Measurements from ENCODE around the gene PILRA. TPM values are rescaled to one million over a fixed set of nuclear protein-coding genes. Genes with fewer than 3 reads are reported as not detected.

PILRA gene
- total RNA-seq, 1 experiment from 2014 or later = 1.8 TPM

DNA sequence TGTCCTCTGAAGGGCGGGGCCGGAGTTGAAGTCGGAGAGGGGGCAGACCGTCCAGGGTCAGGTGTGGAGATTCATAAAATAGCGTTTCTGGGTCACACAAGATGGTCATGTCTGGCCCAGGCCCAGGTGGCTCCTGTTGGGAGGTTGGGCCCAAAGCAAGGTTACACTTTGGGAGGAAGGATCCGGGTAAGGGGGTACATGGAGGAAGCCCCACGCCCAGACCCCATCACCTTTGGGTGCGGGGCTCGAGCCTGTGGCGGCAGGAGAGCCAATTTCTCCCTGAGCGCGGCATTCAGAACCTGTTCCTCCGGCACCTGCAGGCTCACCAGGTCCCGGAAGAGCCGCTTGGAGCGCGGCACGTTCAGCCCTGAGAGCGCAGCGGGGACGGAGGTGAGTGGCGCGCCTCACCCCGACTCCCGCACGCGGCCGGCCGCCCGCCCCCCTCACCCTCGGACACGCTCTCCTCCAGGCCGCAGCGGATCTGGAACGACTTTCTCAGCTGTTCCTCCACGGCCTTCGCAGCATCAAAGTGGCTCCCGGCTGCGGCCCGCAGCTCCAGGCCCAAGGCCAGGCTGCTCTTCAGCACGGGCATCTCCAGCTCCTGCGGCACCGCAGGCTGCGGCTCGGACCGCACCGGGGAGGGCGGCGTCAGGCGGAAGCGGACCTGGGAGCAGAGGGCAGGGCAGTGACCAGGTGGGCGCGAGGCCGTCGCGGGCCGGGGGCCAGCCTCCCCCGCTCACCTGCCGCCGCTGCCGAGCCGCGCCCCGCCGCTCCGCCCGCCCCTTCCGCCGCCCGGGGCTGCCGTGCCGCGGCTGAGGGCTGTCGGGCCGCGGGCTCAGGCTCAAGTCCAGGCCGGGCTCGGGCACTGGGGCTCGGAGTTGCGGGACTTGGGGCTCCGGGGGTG lies 62.4 kb downstream of the PILRA start (continued):
- TF ChIP-seq, protein P1, sequence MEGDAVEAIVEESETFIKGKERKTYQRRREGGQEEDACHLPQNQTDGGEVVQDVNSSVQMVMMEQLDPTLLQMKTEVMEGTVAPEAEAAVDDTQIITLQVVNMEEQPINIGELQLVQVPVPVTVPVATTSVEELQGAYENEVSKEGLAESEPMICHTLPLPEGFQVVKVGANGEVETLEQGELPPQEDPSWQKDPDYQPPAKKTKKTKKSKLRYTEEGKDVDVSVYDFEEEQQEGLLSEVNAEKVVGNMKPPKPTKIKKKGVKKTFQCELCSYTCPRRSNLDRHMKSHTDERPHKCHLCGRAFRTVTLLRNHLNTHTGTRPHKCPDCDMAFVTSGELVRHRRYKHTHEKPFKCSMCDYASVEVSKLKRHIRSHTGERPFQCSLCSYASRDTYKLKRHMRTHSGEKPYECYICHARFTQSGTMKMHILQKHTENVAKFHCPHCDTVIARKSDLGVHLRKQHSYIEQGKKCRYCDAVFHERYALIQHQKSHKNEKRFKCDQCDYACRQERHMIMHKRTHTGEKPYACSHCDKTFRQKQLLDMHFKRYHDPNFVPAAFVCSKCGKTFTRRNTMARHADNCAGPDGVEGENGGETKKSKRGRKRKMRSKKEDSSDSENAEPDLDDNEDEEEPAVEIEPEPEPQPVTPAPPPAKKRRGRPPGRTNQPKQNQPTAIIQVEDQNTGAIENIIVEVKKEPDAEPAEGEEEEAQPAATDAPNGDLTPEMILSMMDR (IDR thresholded peaks at IDR 0.05) = no peak
- TF ChIP-seq SP1 (CRISPR knock-in tag; conservative IDR thresholded peaks at IDR 0.05) (no peak), NR2C2 (CRISPR knock-in tag; IDR thresholded peaks at IDR 0.05) (0 out of 2 replicates have a peak, but pooled peaks have one; percentile 20), TEAD1 (CRISPR knock-in tag; IDR thresholded peaks at IDR 0.05) (no peak; the same call in 1 of the 2 replicates), ZNF317 (CRISPR knock-in tag; IDR thresholded peaks at IDR 0.05; ENCODE audit: borderline replicate concordance, low read depth) (no peak)
- TF ChIP-seq, protein P2, sequence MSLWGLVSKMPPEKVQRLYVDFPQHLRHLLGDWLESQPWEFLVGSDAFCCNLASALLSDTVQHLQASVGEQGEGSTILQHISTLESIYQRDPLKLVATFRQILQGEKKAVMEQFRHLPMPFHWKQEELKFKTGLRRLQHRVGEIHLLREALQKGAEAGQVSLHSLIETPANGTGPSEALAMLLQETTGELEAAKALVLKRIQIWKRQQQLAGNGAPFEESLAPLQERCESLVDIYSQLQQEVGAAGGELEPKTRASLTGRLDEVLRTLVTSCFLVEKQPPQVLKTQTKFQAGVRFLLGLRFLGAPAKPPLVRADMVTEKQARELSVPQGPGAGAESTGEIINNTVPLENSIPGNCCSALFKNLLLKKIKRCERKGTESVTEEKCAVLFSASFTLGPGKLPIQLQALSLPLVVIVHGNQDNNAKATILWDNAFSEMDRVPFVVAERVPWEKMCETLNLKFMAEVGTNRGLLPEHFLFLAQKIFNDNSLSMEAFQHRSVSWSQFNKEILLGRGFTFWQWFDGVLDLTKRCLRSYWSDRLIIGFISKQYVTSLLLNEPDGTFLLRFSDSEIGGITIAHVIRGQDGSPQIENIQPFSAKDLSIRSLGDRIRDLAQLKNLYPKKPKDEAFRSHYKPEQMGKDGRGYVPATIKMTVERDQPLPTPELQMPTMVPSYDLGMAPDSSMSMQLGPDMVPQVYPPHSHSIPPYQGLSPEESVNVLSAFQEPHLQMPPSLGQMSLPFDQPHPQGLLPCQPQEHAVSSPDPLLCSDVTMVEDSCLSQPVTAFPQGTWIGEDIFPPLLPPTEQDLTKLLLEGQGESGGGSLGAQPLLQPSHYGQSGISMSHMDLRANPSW (CRISPR knock-in tag; conservative IDR thresholded peaks at IDR 0.05; ENCODE audit: low read depth) = no peak
- TF ChIP-seq, protein P3, sequence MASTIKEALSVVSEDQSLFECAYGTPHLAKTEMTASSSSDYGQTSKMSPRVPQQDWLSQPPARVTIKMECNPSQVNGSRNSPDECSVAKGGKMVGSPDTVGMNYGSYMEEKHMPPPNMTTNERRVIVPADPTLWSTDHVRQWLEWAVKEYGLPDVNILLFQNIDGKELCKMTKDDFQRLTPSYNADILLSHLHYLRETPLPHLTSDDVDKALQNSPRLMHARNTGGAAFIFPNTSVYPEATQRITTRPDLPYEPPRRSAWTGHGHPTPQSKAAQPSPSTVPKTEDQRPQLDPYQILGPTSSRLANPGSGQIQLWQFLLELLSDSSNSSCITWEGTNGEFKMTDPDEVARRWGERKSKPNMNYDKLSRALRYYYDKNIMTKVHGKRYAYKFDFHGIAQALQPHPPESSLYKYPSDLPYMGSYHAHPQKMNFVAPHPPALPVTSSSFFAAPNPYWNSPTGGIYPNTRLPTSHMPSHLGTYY (CRISPR knock-in tag; IDR thresholded peaks at IDR 0.05) = no peak

DNA sequence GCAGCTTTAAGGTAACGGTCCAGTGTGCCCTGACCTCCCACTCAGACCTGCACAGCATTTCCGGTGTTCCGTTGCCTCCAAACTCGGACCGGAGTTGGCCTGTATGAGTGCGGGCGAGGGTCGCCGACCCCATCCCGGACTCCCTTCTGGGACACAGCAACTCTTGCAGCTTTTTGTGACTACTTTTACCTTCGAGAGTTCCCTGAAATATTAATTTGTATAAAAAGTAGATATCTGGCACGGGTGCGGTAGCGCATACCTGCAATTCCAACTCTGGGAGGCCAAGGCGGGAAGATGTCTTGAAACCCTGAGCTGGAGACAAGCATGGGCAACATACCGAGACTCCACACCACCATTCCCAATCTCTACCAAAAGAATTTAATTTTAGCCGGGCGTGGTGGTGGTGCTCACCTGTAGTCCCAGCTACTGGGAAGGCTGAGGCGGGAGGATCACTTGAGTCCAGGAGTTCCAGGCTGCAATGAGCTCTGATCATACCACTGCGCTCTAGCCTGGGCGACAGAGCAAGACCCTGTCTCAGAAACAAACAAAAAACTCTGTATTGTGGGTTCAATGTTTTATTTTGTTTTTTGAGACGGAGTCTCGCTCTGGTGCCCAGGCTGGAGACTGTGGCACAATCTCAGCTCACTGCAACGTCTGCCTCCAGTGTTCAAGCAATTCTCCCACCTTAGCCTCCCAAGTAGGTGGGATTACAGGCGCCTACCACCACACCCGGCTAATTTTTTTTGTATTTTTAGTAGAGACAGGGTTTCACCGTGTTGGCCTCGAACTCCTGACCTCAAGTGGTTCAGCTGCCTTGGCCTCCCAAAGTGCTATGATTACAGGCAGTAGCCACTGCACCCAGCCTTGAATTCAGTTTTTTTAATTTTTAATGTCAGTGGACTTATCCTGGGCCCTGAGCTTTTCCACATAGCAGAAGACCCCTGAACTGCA lies 64.1 kb downstream of the PILRA start:
- H3K4me3 Mint-ChIP-seq = peak overlapping the region; percentile 87
- H3K27ac Mint-ChIP-seq = no peak overlapping the region; the same call in 1 of the 2 replicates
- H3K36me3 Mint-ChIP-seq = peaks cover 25% of the 10 kb centered on the region
- CTCF ChIA-PET = interaction anchor here (0.6 to 2.1 kb wide), 10 partner anchors 13 to 426 kb away, joined by 3 to 16 read pairs (median 4); partner anchors contain the start of gene FBXO24
- POLR2A ChIA-PET = interaction anchor here (0.6 to 3.7 kb wide), 5 partner anchors 8 to 417 kb away, joined by 3 to 13 read pairs (median 5); partner anchors contain the start of gene ZCWPW1
- H3K4me1 Mint-ChIP-seq = peaks cover 23% of the 10 kb centered on the region
- no peak for ATAC-seq
- H3K27me3 Mint-ChIP-seq (ENCODE audit: low read depth) = no peaks in the 10 kb centered on the region
- no peak for DNase-seq (ENCODE audit: low spot score)
- no peaks in the 10 kb centered on the region for H3K9me3 Mint-ChIP-seq
- TF ChIP-seq ZNF138 (CRISPR knock-in tag; conservative IDR thresholded peaks at IDR 0.05) = no peak
- TF ChIP-seq, protein P2 (CRISPR knock-in tag; conservative IDR thresholded peaks at IDR 0.05; ENCODE audit: low read depth) = no peak
- no peak for TF ChIP-seq KAT7 (CRISPR knock-in tag; IDR thresholded peaks at IDR 0.05; ENCODE audit: borderline replicate concordance)
- no peak for TF ChIP-seq NR1H2 (CRISPR knock-in tag; IDR thresholded peaks at IDR 0.05)
- no peak for TF ChIP-seq NFE2L1 (CRISPR knock-in tag; IDR thresholded peaks at IDR 0.05)
- TF ChIP-seq, protein P4, sequence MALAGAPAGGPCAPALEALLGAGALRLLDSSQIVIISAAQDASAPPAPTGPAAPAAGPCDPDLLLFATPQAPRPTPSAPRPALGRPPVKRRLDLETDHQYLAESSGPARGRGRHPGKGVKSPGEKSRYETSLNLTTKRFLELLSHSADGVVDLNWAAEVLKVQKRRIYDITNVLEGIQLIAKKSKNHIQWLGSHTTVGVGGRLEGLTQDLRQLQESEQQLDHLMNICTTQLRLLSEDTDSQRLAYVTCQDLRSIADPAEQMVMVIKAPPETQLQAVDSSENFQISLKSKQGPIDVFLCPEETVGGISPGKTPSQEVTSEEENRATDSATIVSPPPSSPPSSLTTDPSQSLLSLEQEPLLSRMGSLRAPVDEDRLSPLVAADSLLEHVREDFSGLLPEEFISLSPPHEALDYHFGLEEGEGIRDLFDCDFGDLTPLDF (CRISPR knock-in tag; IDR thresholded peaks at IDR 0.05) = no peak
- TF ChIP-seq SOX15 (CRISPR knock-in tag; IDR thresholded peaks at IDR 0.05) = no peak
- TF ChIP-seq TCF7 (CRISPR knock-in tag; IDR thresholded peaks at IDR 0.05; ENCODE audit: low read depth) = no peak
- TF ChIP-seq CREB1 (CRISPR knock-in tag; IDR thresholded peaks at IDR 0.05) = no peak
- TF ChIP-seq, protein P1 (IDR thresholded peaks at IDR 0.05) = no peak
- no peak for TF ChIP-seq FOXP1 (CRISPR knock-in tag; IDR thresholded peaks at IDR 0.05; ENCODE audit: borderline replicate concordance)
- TF ChIP-seq ZNF416 (CRISPR knock-in tag; IDR thresholded peaks at IDR 0.05) = no peak
- TF ChIP-seq ZNF423 (CRISPR knock-in tag; IDR thresholded peaks at IDR 0.05) = no peak

Data from WTC11 (cell line).